NCI-H345 (cell line): ENCODE data around the gene LRRC15.

Experiments used
- DNase-seq: peaks from one replicate; lab custom pipeline; 2025; lab: John Stamatoyannopoulos, UW

Gene LRRC15

GRCh38 chr3:194333212-194333980, 36.1 kb downstream of the LRRC15 start:
- DNase-seq = no peak

- DNase-seq = no peak
These were observed 36.7 kb downstream of the LRRC15 start for GRCh38 chr3:194332858-194333211.

- no peak for DNase-seq
These were observed 39.0 kb downstream of the LRRC15 start for GRCh38 chr3:194330579-194330978.

GRCh38 chr3:194330160-194330559, 39.4 kb downstream of the LRRC15 start:
- no peak for DNase-seq

- DNase-seq = no peak
These were observed 40.0 kb downstream of the LRRC15 start for GRCh38 chr3:194329583-194329965.

- no peak for DNase-seq
These were observed 40.5 kb downstream of the LRRC15 start for GRCh38 chr3:194328942-194329582.

- no peak for DNase-seq
These were observed 41.4 kb downstream of the LRRC15 start for GRCh38 chr3:194328053-194328657.

- no peak for DNase-seq
These were observed 42.1 kb downstream of the LRRC15 start for GRCh38 chr3:194327218-194328052.

- no peak for DNase-seq
These were observed 42.6 kb downstream of the LRRC15 start for GRCh38 chr3:194326968-194327217.

- DNase-seq = no peak
These were observed 43.2 kb downstream of the LRRC15 start for GRCh38 chr3:194326192-194326967.

GRCh38 chr3:194325424-194326153, 44.0 kb downstream of the LRRC15 start:
- no peak for DNase-seq

- no peak for DNase-seq
These were observed 44.7 kb downstream of the LRRC15 start for GRCh38 chr3:194324823-194325327.

- no peak for DNase-seq
These were observed 45.5 kb downstream of the LRRC15 start for GRCh38 chr3:194323785-194324735.

GRCh38 chr3:194322678-194323211, 46.8 kb downstream of the LRRC15 start:
- no peak for DNase-seq

- DNase-seq = no peak
These were observed 47.6 kb downstream of the LRRC15 start for GRCh38 chr3:194321693-194322640.

GRCh38 chr3:194320744-194321243, 48.7 kb downstream of the LRRC15 start:
- no peak for DNase-seq

GRCh38 chr3:194320100-194320499, 49.4 kb downstream of the LRRC15 start:
- no peak for DNase-seq

GRCh38 chr3:194318511-194319161, 50.9 kb downstream of the LRRC15 start:
- no peak for DNase-seq
